Natural killer cell (primary cell): ENCODE results near the gene ZNF451. TPM values are rescaled to one million over a fixed set of nuclear protein-coding genes. Genes with fewer than 3 reads are reported as not detected.

Experiments
- ATAC-seq, 3 donors: fragments of 150-1000 bp in 2 of 3; fragments of 200-7000 bp in 1 of 3; cut with Tn5 transposase; 1 replicate in 1 of 3; 2 replicates in 2 of 3; pipeline ENCODE4 v1.10.0; 2021; ENCODE audit warnings: mild to moderate bottlenecking in 2 of 3, moderate library complexity in 2 of 3
- DNase-seq, 2 donors: peaks; one replicate each; pipeline versions ENCODE4 v3.0.0 to v3.0.0-alpha.2; 2013 to 2021; ENCODE audit warnings: mixed read lengths in 1 of 2
- H3K27ac ChIP-seq: one replicate; pipeline ENCODE4 v1.5.1; 2013; ENCODE audit warnings: mild to moderate bottlenecking, low read length
- H3K27me3 ChIP-seq: one replicate; pipeline ENCODE4 v1.6.1; 2013; ENCODE audit warnings: low read length; ENCODE audit not compliant: control insufficient read depth, insufficient read depth
- H3K36me3 ChIP-seq: one replicate; pipeline ENCODE4 v1.6.1; 2013; ENCODE audit warnings: low read length; ENCODE audit not compliant: control insufficient read depth, insufficient read depth
- H3K4me1 ChIP-seq: one replicate; pipeline ENCODE4 v1.6.1; 2013; ENCODE audit warnings: low read length; ENCODE audit not compliant: control insufficient read depth, insufficient read depth
- H3K4me3 ChIP-seq: one replicate; pipeline ENCODE4 v1.5.1; 2013; ENCODE audit warnings: low read length
- H3K9me3 ChIP-seq: one replicate; pipeline ENCODE4 v1.6.1; 2013; ENCODE audit warnings: low read length; ENCODE audit not compliant: control insufficient read depth, insufficient read depth
- H3K27ac Mint-ChIP-seq, 2 donors: one replicate each; pipeline ENCODE4 v1.8.0; 2022; ENCODE audit warnings: mild to moderate bottlenecking in 2 of 2, mixed read lengths in 2 of 2, moderate library complexity in 1 of 2
- H3K27me3 Mint-ChIP-seq, 2 donors: one replicate each; pipeline ENCODE4 v1.8.0; 2022; ENCODE audit warnings: low read depth in 2 of 2, mixed read lengths in 2 of 2
- H3K36me3 Mint-ChIP-seq: one replicate; pipeline ENCODE4 v1.8.0; 2022; ENCODE audit warnings: mixed read lengths
- H3K4me1 Mint-ChIP-seq, 2 donors: one replicate each; pipeline ENCODE4 v1.8.0; 2022; ENCODE audit warnings: mixed read lengths in 2 of 2
- H3K4me3 Mint-ChIP-seq: one replicate; pipeline ENCODE4 v1.8.0; 2022; ENCODE audit warnings: mild to moderate bottlenecking, moderate library complexity, mixed read lengths
- H3K9me3 Mint-ChIP-seq, 2 donors: one replicate each; pipeline ENCODE4 v1.8.0; 2022; ENCODE audit warnings: mixed read lengths in 2 of 2
- CTCF ChIP-seq: fragments of 200-600 bp; IDR thresholded peaks from one replicate; pipeline ENCODE4 v1.8.0; 2022; ENCODE audit warnings: antibody characterized with exemption
- WGBS: methylation state at CpG from one replicate; pipeline ENCODE4 v1.1.7; 2013; ENCODE audit warnings: missing lambda C conversion rate; ENCODE audit not compliant: insufficient coverage; 5-methylcytosine and 5-hydroxymethylcytosine counted together
- intact Hi-C: fragments of 100-400 bp; cut with micrococcal nuclease; formaldehyde crosslinking; loops from one replicate; pipeline ENCODE4 v1.14.2; 2022
- total RNA-seq, 4 donors: library from RNA; stranded (reverse); fragments of 120-200 nt in 1 of 4; gene quantifications; one replicate each; pipeline versions ENCODE4 v1.2.3 to v1.2.4, GENCODE V29; 2013 to 2022

Gene ZNF451
- total RNA-seq, 3 donors from 2014 or later (not counting 1 experiment from before 2014, with no cell fraction given) = 121 to 131 (median 122) TPM

DNA sequence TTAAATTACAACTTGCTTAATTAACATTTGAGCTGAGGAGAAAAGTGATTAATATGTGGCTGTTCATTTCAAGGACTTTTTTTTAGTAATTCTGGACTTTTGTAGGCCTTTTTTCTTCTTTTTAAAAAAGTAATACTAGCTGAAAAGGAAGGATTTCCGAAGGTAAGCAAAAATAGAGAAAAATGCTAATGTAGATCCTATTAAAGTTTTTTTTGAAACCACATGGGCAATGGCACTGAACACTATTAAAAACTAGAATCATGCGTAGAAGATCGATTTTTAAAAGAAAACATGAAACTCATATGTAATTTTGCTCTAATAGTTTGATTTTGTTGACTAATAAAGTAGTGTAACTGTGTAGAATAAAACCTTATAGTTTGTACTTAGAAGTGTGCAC, 84.5 kb downstream of the ZNF451 start:
- Mint-ChIP-seq H3K9me3 (no peaks in the 10 kb centered on the region), H3K4me3 (no peak overlapping the region)

GRCh38 chr6:57177545-57178265, 87.7 kb downstream of the ZNF451 start:
- TF ChIP-seq CTCF = no peak
- WGBS = 96% methylated on average over 11 of the region's 11 CpGs
- Mint-ChIP-seq H3K4me3 (no peak overlapping the region), H3K9me3 (no peaks in the 10 kb centered on the region), H3K36me3 (peaks cover 6% of the 10 kb centered on the region), H3K27me3 (no peaks in the 10 kb centered on the region), H3K27ac (no peak overlapping the region), H3K4me1 (peaks cover 12 to 19% of the 10 kb centered on the region in 2 donors)
- Histone ChIP-seq H3K9me3 (no peaks in the 10 kb centered on the region), H3K36me3 (no peaks in the 10 kb centered on the region), H3K4me1 (peaks cover 6% of the 10 kb centered on the region), H3K4me3 (no peak overlapping the region), H3K27me3 (no peaks in the 10 kb centered on the region), H3K27ac (no peak overlapping the region)
- no peak for ATAC-seq
- intact Hi-C loops = no loop called here
- no peak for DNase-seq

More for the DNA sequence above, 84.5 kb downstream of the ZNF451 start:
- H3K27me3 ChIP-seq = no peaks in the 10 kb centered on the region
- no peaks in the 10 kb centered on the region for H3K27me3 Mint-ChIP-seq
- TF ChIP-seq CTCF = no peak
- ATAC-seq (no peak), DNase-seq (no peak)
- H3K27ac Mint-ChIP-seq = no peak overlapping the region
- no peaks in the 10 kb centered on the region for H3K36me3 Mint-ChIP-seq
- H3K4me3 ChIP-seq = no peak overlapping the region
- H3K4me1 Mint-ChIP-seq = peaks cover 20 to 21% of the 10 kb centered on the region in 2 donors
- WGBS = 89% methylated on average over 3 of the region's 3 CpGs
- no peak overlapping the region for H3K27ac ChIP-seq
- intact Hi-C loops = no loop called here
- peaks cover 11% of the 10 kb centered on the region for H3K4me1 ChIP-seq
- H3K9me3 ChIP-seq = no peaks in the 10 kb centered on the region
- no peaks in the 10 kb centered on the region for H3K36me3 ChIP-seq

GRCh38 chr6:57180596-57180995, 90.6 kb downstream of the ZNF451 start:
- 96% methylated on average over 2 of the region's 3 CpGs for WGBS
- no peak overlapping the region for H3K27ac ChIP-seq
- intact Hi-C loops = no loop called here
- H3K9me3 ChIP-seq = no peaks in the 10 kb centered on the region
- Mint-ChIP-seq H3K27ac (no peak overlapping the region), H3K36me3 (peaks cover 6% of the 10 kb centered on the region), H3K4me1 (no peaks in the 10 kb centered on the region), H3K27me3 (no peaks in the 10 kb centered on the region), H3K9me3 (no peaks in the 10 kb centered on the region), H3K4me3 (no peak overlapping the region)
- no peaks in the 10 kb centered on the region for H3K27me3 ChIP-seq
- TF ChIP-seq CTCF = no peak
- DNase-seq (no peak), ATAC-seq (no peak)
- H3K4me3 ChIP-seq = no peak overlapping the region
- H3K36me3 ChIP-seq = peaks cover 15% of the 10 kb centered on the region
- H3K4me1 ChIP-seq = no peaks in the 10 kb centered on the region

DNA sequence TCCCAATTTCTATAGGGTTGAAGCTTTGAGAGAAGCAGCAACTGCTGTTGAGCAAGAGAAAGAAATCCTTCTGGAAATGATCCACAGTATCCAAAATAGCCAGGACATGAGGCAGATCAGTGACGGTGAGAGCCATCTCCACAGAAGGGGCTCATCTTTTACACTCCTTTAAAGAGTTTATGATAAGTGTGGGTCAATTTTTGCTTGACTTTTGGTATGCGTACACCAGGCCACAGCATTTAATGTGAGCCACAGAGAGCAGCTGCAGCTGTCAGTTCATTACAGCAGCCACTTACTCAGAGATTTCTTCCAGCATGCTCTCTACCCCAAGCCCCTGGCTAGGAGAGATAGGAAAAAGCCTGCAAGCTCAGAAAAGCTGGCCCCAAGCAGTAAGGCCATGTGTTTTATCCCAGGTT, 92.0 kb downstream of the ZNF451 start:
- Mint-ChIP-seq H3K9me3 (no peaks in the 10 kb centered on the region), H3K27ac (no peak overlapping the region), H3K4me1 (no peaks in the 10 kb centered on the region)

More for the DNA sequence above, 92.0 kb downstream of the ZNF451 start:
- Histone ChIP-seq H3K9me3 (no peaks in the 10 kb centered on the region), H3K36me3 (peaks cover 15% of the 10 kb centered on the region), H3K4me1 (no peaks in the 10 kb centered on the region), H3K27ac (no peak overlapping the region), H3K4me3 (no peak overlapping the region), H3K27me3 (no peaks in the 10 kb centered on the region)
- intact Hi-C loops = no loop called here
- Mint-ChIP-seq H3K4me3 (no peak overlapping the region), H3K36me3 (peaks cover 6% of the 10 kb centered on the region), H3K27me3 (no peaks in the 10 kb centered on the region)
- DNase-seq (no peak), ATAC-seq (no peak)
- WGBS = 100% methylated on average over 2 of the region's 2 CpGs
- no peak for TF ChIP-seq CTCF
